ENCODE results near the gene FREM3. TPM values are rescaled to one million over a fixed set of nuclear protein-coding genes. Genes with fewer than 3 reads are reported as not detected.

FREM3 gene
- total and polyA plus RNA-seq, 3 donors from 2014 or later = 0.06 to 0.42 (median 0.08) TPM

DNA sequence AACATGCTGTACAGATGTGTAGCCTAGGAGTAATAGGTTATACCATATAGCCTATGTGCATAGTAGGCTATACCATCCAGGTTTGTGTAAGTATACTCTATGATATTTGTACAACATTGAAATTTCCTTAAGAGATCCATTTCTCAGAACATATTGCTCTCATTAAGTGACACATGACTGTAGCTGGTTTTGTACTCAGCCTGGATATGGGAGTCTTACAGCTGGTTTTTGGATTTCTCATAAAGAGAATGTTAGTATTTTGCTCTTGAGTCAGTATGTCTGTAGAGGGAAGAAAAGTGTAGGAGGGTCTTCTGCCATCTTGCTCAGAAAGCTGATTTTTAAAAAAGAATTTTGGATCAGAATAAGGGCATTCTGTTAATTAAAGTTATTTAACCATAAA, 101.7 kb downstream of the FREM3 start:
- Histone ChIP-seq H3K27ac (no peak overlapping the region), H3K4me3 (no peak overlapping the region), H3K4me1 (no peaks in the 10 kb centered on the region), H3K9me3 (no peaks in the 10 kb centered on the region), H3K36me3 (ENCODE audit: low read depth, missing control alignments) (no peaks in the 10 kb centered on the region), H3K27me3 (no peaks in the 10 kb centered on the region)
- TF ChIP-seq POLR2A (IDR thresholded peaks at IDR 0.05) = no peak
- TF ChIP-seq, protein P1, sequence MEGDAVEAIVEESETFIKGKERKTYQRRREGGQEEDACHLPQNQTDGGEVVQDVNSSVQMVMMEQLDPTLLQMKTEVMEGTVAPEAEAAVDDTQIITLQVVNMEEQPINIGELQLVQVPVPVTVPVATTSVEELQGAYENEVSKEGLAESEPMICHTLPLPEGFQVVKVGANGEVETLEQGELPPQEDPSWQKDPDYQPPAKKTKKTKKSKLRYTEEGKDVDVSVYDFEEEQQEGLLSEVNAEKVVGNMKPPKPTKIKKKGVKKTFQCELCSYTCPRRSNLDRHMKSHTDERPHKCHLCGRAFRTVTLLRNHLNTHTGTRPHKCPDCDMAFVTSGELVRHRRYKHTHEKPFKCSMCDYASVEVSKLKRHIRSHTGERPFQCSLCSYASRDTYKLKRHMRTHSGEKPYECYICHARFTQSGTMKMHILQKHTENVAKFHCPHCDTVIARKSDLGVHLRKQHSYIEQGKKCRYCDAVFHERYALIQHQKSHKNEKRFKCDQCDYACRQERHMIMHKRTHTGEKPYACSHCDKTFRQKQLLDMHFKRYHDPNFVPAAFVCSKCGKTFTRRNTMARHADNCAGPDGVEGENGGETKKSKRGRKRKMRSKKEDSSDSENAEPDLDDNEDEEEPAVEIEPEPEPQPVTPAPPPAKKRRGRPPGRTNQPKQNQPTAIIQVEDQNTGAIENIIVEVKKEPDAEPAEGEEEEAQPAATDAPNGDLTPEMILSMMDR (IDR thresholded peaks at IDR 0.05) = no peak
- no peak for DNase-seq
- intact Hi-C loops (cut with DNase I; ENCODE audit: low total_unique reads) = no loop called here

DNA sequence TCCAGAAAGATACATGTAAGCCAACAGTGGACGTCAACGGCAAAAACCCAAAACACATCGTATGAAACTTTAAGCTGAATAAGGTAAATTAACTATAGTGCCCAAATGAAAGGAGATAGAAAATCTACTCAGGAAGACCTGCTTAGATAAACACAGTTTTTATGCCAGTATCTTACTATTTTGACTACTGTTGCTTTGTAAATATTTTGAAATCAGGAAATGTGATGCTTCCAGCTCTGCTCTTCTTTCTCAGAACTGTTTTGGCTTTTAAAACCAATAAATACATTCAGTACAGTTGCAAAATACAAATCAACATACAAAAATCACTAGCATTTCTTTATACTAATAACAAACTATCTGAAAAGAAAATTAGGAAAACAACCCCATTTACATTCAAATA, 103.2 kb downstream of the FREM3 start:
- 84 to 93% methylated on average over 3 of the region's 3 CpGs for WGBS, 2 donors
- TF ChIP-seq, protein P1 (IDR thresholded peaks at IDR 0.05) = no peak
- TF ChIP-seq POLR2A (IDR thresholded peaks at IDR 0.05) = no peak

DNA sequence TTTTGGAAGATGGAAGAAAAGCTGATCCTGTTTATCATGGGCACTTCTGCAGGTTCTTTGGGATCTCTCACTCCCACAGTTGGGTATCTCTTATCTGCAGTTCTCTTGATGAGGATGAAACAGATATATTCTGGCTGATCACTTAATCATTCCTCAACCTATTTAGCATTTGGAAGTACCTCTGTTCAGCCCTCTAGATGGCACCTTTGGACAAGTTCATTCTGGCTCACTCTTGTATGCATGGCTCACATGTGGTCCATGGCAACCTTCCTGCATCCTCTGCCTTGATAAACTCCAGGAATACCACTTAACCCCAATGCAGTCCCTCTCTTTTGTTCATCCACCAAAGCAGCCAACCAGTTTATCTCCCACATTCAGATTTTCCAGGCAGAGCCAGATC, 112.8 kb downstream of the FREM3 start:
- Histone ChIP-seq H3K27me3 (no peaks in the 10 kb centered on the region), H3K4me1 (no peaks in the 10 kb centered on the region), H3K4me3 (no peak overlapping the region), H3K27ac (no peak overlapping the region), H3K36me3 (ENCODE audit: low read depth, missing control alignments) (no peaks in the 10 kb centered on the region), H3K9me3 (no peaks in the 10 kb centered on the region)
- TF ChIP-seq, protein P1 (IDR thresholded peaks at IDR 0.05) = no peak
- no peak for TF ChIP-seq POLR2A (IDR thresholded peaks at IDR 0.05)
- intact Hi-C loops (cut with DNase I; ENCODE audit: low total_unique reads) = no loop called here
- no peak for DNase-seq

More for the DNA sequence above, 103.2 kb downstream of the FREM3 start:
- no peak for DNase-seq
- no peaks in the 10 kb centered on the region for H3K9me3 ChIP-seq
- H3K4me1 ChIP-seq = no peaks in the 10 kb centered on the region
- H3K27ac ChIP-seq = no peak overlapping the region
- intact Hi-C loops (cut with DNase I; ENCODE audit: low total_unique reads) = no loop called here
- H3K36me3 ChIP-seq (ENCODE audit: low read depth, missing control alignments) = no peaks in the 10 kb centered on the region
- no peaks in the 10 kb centered on the region for H3K27me3 ChIP-seq
- H3K4me3 ChIP-seq = no peak overlapping the region

DNA sequence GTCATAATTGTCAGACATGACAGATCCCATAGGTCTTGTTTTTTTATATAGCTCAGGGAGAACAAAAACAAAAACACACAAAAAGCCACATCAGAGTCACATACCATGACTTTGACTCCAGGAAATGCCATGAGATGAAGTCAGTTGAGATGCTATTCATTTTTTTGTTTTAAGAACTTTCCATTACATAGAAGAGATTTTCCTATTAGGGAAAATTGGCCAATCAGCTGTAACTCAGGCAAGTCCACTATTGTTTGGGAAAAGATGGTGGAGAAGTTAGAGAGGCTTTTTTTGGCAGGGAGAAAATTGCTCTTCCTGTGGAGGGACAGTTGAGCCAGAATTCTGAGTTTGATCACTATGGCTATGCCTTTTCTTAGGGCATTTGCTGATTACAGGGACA, 114.4 kb downstream of the FREM3 start:
- DNase-seq = no peak
- Histone ChIP-seq H3K27ac (no peak overlapping the region), H3K4me3 (no peak overlapping the region), H3K36me3 (ENCODE audit: low read depth, missing control alignments) (no peaks in the 10 kb centered on the region), H3K4me1 (no peaks in the 10 kb centered on the region), H3K27me3 (no peaks in the 10 kb centered on the region), H3K9me3 (no peaks in the 10 kb centered on the region)
- TF ChIP-seq POLR2A (IDR thresholded peaks at IDR 0.05) = no peak
- TF ChIP-seq, protein P1 (IDR thresholded peaks at IDR 0.05) = no peak
- intact Hi-C loops (cut with DNase I; ENCODE audit: low total_unique reads) = no loop called here

DNA sequence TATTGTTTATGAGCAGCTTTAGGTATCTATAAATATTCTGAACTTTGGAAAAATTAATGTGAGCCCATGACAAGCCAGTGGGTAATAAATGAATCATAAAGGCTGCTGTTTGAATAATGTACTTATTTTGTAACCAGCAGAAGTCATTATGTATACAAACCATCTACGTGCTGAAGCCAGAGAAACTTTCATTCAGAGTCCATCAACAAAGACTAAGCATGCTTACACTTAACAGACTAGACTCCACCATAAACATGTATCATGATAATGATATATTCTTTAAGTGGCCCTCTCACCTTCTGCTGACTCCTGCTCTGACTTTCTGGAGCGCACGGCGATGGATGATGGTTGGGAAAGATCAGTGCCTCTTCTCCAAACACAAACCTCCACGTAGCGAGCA, 114.9 kb downstream of the FREM3 start:
- TF ChIP-seq, protein P1 (IDR thresholded peaks at IDR 0.05) = no peak
- TF ChIP-seq POLR2A (IDR thresholded peaks at IDR 0.05) = no peak
- WGBS, 2 donors = 91 to 97% methylated on average over 6 of the region's 6 CpGs
- no peaks in the 10 kb centered on the region for H3K4me1 ChIP-seq
- no peaks in the 10 kb centered on the region for H3K36me3 ChIP-seq (ENCODE audit: low read depth, missing control alignments)
- H3K9me3 ChIP-seq = no peaks in the 10 kb centered on the region
- intact Hi-C loops (cut with DNase I; ENCODE audit: low total_unique reads) = no loop called here
- H3K4me3 ChIP-seq = no peak overlapping the region
- no peaks in the 10 kb centered on the region for H3K27me3 ChIP-seq
- H3K27ac ChIP-seq = no peak overlapping the region
- no peak for DNase-seq

All from testis (tissue), 3 donors.